Stimulated activated CD4-positive, alpha-beta T cell treated with anti-CD3 and anti-CD28 coated beads, Interleukin-4, amount 100 ng/mL, for 1 hour (primary cell): ENCODE data around the gene XRCC4.
"Not testable (repeated sequence)": the region's sequence is repeated elsewhere in the genome, so short reads cannot be mapped to it uniquely, and the experiment has no call there.

Experiments used
- DNase-seq: peaks from one replicate; pipeline ENCODE4 v3.0.0-alpha.2; 2020

XRCC4 gene

DNA sequence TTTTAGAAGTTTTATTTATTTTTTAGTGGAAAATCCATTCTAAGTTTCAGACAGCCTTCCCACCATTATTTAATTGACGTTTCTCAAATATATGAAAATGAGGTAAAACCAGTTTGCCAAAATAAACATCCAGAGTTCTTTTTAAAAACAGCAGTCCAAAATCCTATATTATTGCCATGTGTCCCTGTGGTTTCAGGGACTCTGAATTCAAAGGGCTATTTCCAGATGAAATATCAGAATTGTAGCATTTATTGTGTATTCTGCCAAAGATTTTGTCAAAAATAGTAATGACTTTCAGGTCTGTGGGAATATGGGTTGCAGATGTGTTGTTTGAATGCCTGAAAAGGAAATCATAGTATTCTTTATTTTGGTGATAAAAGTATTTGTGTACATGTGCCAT is 41.6 kb downstream of the XRCC4 start:
- no peak for DNase-seq

DNA sequence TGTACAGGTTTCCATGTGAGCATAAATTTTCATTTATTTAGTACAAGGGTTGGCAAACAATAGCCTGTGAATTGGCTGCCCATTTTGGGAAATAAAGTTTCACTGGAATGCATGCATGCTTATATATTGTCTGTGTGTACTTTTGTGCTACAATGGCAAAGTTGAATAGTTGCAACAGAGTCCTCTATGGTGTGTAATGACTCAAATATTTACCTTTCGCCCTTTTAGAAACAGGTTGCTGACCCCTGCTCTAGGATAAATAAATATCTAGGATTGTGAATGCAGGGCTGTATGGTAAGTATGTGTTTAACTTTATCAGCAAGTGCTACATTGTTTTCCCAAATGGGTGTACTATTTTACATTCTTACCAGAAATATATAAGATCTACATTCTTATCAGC is 47.2 kb downstream of the XRCC4 start:
- DNase-seq: no peak

DNA sequence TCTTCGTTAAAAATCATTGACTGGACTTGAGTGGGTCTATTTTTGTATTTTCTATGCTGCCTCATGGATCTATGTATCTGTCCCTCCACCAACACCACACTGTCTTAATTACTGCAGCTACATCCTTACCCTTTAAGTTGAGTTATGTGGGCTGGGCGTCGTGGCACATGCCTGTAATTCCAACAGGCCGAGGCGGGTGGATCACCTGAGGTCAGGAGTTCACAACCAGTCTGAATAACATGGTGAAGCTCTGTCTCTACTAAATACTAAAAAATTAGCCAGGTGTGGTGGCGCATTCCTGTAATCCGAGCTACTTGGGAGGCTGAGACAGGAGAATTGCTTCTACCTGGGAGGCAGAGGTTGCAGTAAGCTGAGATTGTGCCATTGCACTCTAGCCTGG is 48.2 kb downstream of the XRCC4 start:
- no peak for DNase-seq

DNA sequence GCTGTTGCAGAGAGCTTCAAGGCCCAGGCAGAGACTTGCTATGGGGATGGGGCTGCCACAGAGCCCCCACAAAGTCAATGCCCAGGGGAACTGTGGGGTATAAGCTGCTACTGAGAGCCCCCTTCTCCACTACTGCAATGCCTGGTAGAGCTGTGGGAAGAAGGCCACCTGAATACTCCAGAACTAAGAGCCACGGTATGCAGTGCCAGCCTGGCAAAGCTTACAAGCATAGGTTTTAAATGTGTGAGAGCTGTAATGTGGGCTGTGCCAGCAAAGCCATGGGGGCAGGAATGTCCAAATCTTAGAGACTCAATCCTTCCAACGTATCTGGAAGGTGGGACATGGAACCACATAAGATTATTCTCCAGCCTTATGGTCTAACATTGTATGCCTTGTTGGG is 49.2 kb downstream of the XRCC4 start:
- no peak for DNase-seq

DNA sequence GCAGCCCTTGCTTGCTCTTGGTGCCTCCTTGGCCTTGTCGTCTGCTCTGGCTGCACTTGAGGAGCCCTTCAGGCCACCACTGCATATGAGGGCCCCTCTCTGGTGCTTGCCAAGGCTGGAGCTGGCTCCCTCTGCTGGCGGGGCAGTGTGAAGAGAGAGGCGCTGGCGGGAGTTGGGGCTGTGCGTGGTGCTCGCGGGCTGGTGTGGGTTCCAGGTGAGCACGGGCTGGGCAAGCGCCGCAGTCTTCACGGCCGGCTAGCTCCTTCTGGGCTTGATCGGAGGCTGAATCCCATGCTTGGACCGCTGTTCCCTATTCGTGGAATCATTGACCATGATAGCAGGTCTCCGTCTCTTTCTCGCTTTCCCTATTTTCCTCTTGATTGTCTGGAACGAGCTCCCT is 56.5 kb downstream of the XRCC4 start:
- no peak for DNase-seq

DNA sequence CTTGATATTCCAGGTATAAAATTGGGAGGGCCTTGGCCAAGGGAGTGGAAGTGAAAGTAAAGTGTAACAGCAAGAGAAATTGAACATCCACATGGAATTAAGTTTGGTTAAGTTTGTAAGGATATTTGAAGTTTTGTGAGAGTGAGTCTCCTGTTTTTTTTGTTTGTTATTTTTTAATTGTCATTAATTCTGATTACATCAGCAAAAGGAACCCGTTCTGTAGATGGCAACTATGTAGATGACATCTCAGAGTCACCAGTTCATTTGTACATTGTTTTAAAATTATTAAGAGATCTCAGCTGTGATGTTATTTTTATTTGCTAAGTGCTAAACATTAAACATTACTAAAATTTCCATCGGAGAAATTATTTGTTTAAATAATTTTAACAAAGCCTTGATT is 65.2 kb downstream of the XRCC4 start:
- DNase-seq: no peak

DNA sequence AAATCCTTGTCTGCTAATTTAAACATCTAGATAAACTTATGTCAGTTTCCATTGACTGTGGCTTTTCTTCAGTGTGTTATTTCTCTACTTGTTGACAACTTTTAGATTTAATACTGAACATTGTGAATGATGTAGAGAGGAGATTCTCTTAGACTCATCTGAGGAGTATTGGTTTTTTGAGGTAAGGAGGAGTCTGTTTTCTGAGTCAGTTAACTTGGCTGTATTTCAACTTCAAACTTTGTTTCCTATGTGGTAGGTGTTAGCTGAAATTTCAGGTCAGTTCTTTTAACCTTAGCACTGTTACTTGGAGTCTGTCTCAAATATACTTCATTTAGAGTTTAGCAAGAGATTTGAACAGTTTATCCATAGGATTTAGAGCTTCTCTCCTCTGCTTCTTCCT is 67.9 kb downstream of the XRCC4 start:
- DNase-seq: no peak

DNA sequence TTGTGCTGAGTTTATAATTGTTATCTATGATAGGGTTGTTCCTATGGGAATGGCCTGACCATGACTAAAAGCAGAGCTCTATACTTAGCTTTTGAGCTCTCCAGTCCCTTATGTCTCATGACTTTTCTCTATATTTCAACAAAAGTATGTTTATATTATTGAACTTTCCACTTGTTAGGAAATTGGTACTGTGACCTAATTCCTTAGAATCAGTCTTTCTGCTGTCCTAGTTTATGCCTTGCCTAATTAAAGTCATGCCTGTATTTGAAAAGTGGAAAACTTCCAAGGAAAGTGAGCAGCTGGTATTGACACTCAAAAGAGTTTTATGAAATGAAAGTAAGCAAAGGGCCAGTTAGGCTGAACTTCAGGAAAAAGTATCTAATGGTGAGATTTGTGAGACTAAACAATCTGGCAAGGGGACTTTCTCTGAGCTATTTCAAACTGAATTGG is 68.6 kb downstream of the XRCC4 start:
- no peak for DNase-seq

DNA sequence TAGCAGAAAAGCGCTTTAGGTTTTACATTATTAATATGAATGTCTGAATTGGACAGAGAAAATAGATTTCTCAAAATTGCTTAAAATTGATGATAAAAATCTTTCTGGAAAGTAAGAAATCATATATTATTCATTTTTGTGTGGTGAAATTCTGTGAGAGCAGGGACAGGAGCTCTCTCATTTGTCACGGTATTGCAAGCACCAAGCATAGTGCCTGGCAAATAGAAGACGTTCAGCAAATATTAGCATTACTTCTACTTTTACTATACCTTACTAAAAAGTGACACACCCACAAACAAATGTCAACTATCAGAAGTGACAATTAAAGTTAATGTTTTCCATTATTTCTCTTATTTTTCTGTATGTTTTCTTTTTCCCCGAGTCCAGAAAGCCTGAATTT is 69.1 kb downstream of the XRCC4 start:
- DNase-seq: no peak

DNA sequence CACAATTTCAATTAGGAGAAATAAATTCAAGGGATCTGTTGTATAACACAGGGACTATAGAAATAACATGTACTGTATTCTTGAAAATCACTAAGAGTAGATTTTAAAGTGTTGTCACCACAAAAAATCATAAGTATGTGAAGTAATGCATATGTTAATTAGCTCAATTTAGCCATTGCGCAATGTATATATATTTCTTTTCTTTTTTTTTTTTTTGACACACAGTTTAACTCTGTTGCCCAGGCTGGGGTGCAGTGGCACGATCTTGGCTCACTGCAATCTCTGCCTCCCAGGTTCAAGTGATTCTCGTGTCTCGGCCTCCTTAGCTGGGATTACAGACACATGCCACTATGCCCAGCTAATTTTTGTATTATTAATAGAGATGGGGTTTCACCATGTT is 70.2 kb downstream of the XRCC4 start:
- no peak for DNase-seq

DNA sequence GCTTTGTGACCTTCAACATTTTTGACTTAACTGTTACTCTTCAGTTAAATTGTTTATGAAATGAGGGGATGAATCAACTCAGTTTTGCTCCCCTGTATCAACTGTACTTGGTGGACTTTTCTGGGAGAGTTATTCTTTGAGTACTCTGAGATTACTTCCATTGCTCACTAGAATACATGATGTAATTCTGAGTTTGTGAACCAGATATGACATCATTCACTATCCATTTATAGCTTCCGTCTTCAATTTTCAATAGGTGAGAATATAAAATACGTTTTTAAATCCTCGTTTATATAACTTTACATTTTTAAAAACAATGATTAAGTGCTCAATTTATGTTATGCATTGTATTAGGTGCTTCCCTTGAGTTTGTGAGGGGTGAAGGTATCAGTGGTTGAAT is 71.0 kb downstream of the XRCC4 start:
- DNase-seq: no peak

DNA sequence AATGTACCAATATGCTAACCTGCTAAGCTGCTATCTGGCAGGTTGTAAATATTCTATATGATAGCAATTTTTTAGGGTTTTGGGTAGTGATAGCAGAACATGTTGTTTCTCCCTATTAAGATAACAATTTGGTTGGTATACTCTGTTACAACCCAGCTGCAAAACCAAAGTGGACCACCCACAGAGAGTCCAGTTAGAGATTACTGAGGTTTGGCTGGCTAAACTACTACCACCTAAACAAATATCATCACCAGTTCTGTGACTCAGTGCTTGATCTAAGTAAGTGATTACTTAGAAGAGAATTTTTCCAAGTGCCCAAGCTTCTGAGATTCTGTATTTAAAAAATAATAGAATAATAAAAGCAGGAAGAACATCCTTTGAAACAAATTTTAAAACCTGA is 72.3 kb downstream of the XRCC4 start:
- no peak for DNase-seq

DNA sequence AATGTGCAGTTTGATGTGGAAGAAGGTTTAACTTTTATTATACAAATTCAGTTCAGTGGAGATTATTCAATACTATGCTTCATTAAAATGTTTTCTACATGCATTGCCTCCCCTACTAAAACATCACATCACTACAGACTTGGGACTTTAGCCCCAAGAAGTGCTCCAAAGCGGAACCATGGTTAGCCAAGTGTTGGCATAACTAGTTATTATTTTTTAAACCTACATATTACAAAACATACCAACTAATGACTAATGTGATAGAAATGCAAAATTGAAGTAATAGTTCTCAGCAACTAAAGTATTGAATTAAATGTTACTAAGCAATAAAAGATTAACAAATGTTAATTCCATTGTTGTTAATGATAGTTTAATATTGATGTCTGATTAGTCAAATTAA is 74.5 kb downstream of the XRCC4 start:
- DNase-seq: no peak

DNA sequence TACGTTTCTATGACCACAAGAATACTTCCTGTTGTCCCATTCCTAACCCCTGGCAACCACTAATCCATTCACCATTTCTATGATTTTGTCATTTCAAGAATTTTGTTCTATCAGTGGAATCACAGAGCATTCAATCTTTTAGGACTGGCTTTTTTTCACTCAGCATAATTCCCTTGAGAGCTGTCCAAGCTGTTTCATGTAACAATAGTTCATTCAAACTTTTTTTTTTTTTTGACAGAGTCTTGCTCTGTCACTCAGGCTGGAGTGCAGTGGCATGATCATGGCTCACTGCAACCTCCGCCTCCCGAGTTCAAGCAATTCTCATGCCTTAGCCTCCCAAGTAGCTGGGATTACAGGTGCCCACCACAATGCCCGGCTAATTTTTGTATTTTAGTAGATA is 75.6 kb downstream of the XRCC4 start:
- not testable (repeated sequence) for DNase-seq

DNA sequence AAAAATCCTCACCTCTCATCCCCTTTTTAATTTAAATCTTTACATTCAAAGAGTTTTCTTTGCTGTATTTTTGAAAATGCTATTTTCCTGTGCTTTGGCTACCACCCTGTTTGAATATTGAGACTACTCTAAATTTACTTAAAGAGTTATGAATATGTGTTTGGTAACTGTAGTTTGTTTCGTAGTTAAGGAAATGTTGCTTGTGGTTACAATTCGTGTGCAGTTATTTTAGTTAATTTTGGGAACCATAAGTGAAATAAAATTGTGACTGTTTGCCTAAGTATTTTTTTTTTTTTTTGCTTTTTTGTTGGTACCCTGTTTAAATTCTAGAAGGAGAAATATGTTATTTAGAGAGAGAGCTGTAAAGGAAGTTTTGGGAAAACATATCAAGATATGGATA is 78.7 kb downstream of the XRCC4 start:
- no peak for DNase-seq

DNA sequence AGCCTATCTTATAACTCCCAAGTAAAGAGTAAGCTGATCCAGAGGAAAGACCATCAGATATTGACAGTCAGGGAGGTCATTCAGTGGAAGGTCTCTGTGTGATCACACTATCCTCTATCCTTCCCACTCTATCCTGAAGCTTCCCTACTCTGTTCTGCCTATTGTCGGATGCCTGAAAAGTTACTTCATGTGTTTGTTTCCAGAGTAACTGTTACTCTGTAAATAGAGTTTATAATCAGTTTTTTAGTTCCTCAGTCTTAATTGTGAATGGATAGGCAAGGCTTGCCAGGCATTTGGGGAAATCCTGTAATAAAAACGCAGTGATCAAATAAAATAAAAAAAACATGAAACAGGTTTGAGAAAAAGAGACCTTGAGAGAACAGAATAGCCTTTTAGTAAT is 79.8 kb downstream of the XRCC4 start:
- no peak for DNase-seq

DNA sequence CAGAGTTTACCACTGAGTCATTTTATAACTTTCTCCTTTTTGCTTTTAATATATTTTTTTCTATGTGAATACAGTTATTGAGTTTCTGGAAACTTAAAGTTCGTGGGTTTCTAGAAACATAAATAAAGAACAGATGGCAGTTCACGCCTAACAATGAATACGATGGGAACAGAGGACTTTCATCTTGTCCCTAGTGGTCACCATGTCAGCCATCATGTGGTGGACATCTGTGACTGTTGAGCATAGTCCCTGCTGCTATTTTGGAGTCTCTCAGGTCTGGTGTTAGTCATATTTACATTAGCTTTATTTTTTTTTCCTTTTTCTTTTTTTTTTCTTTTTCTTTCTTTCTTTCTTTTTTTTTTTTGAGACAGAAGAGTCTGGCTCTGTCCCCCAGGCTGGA is 85.3 kb downstream of the XRCC4 start:
- no peak for DNase-seq

DNA sequence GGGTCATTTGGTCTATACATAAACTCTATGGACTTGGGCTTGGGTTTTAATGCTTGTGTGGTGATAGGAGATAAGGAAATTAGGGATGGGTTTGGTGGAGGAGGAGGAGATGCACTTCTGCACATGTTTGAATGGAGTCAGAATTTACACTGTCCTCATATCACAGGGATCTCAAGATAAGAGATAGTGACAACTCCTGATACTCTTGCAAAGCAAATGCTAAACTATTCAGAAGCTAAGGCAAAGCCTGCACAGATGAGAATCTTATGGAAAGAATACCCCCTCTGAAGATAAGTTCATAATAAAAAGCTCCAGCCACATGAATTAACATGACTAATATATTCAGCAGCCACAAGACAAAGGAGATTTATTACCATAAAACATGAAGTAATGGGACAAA is 90.2 kb downstream of the XRCC4 start:
- DNase-seq: no peak

DNA sequence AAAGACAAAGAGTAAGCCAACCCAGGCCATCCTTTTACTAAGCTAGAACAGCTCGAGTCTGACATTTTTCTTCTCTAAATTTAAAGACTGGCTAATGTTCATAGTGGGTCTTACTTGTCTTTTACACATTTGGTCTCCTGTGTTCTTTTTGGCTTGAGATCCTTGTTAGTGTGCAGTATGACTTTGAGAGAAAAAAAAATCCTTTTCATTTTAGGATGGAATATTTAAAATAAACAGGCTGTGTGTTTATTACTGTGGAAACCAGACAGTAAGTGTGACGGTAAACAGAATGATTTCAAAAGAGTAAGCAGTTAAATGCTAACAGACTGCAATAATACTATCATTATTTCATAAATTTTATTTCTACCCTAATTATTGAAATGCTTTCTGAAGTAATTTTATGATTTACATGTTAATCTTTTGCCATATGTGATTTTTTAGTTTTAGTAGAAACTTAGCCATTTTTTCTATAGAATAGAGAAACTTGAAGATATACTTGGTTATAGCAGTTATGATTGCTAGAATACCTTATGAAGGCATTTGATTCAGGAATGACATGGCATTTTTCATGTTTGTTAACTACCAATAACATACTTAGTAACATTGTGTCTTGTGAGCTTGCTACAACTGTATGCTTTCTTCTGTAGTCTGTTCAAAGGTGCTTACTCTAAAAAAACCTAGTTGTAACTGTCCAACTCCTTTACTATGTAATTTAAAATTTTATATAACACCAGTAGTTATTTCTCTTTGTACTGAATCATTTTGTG is 92.4 kb downstream of the XRCC4 start:
- no peak for DNase-seq

DNA sequence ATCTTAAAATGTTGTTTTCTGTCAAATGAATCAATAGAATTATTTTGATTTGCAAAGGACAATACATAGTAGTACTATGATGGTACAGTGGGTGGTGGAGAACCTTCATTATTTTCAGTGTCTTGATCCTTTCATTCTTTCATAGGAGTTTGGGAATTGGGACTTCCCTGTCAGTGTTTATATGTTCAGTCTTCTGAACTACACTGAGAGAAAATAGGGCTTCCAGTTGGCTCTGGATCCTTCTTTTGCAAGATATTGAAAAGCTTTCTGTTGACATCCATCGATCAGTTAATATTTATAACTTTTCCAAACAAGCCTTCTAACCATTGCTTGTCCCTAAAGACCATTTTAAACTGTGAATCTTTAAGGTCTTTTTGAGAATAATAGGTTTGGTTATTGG is 94.7 kb downstream of the XRCC4 start:
- DNase-seq: no peak

DNA sequence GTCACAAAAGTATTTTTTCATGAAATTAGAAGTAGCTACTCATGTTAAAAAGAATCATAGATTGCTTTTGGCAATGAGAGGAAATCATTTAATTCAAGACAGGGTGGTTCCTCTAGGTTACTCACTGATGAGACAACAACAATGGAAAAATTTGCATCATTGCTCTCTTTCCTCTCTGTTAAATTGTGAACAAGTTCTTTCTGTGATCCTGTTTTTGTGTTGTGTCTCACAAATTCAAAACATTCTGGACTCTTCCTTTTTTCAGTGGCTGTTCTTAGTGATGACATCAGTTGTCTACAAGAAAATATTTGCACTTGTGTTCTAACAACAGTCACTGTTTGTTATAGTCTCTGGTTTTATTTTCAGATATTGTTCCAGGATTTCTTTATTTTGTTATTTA is 95.3 kb downstream of the XRCC4 start:
- no peak for DNase-seq

DNA sequence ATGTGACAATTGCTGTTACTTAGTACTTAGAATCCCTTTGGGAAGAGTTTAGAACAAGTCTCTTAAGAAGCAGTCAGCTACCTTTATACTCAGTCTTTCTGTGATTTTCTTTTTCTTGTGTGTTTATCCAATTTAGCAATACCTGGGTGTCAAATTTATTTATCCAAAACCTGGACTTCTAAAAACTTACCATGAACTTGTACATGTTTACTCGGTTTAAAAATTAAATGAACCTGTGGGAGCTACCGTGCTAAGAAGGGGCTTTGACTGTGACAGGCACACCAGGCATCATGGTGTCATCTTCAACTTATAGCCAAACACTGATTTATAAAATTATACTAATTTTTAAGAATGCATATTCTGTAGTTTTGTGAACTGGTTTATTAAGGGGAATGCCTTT is 96.5 kb downstream of the XRCC4 start:
- DNase-seq: no peak

DNA sequence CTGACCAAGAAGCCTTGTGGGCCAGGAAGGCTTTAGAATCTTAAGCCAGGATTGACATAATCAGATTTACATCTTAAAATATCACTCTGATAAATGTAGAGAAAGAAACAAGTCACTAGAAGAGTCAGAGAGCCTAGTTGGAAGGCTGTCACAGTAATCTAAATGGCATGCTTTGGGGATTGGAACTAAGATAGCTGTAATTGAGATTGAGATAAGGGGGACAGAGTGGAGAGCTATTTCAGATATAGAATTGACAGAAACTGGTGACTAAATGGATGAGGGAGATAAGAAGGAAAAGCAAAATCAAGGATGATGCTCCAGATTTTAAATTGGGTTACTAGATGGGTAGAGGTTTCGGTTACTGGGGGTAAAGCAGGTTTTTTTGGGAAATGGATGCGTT is 100.5 kb downstream of the XRCC4 start:
- DNase-seq: no peak

DNA sequence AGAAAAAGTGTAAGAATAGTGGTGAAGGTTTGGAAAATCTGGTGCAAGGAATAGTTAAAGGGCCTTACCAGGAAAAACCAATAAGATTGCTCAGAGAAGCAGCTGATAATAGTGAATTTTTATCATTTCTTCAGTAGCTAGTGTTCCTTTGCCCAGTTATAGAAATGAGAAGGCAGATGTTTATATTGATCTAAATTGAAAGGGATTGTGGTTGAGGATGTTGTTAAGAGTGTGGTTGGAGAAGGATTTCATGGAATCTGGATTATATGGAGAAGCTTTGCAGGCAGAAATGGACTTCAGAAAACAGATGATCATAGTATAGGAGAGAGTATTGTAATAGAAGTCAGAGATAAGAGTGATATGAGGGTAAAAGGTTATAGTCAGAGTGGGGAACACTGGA is 102.6 kb downstream of the XRCC4 start:
- DNase-seq: no peak

DNA sequence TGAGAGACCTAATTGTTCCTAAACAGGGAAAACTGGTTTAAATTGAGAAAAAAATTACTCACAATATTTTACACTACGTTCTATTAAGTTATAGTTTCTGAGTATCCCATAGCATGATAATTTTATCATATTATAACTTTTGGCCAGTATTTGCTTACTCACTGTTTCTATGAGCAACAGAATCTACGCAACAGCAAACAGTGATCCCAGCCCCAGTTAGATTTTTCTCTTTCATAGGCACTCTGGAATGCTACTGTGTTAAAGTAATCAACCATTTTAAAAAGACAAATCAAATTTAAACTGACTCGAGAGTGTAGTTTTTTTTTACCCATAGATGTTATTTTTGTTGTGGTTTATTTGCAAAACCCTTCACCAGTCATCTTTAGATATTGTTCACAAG is 107.2 kb downstream of the XRCC4 start:
- DNase-seq: no peak

DNA sequence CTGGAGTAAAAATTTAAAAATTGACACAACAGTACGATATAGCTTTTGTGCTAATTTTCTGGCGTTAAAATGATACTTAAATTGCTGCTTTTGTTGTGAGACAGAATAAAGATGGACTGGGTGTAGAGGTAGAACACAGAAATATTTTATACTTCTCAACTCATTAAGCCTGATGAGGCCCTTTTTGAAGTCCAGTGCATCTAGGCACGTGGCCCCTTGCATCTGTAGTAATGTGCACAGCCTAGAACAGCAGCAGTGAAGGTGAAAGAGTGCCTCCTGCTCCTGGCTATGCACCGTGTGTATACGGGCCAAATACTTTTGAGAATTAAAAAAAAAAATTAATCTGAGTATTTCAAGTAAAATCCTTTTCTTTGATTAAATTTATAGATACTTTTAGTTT is 115.6 kb downstream of the XRCC4 start:
- no peak for DNase-seq
